ENCODE results near the gene GJA9.

GJA9 gene

GRCh38 chr1:38831731-38832369 is 49.5 kb downstream of the GJA9 start:
- DNase-seq (ENCODE audit: low read depth in 2 of 2), result no peak

- no peak for DNase-seq (ENCODE audit: low read depth in 2 of 2)
Observed at GRCh38 chr1:38829368-38829767, 52.0 kb downstream of the GJA9 start.

DNA sequence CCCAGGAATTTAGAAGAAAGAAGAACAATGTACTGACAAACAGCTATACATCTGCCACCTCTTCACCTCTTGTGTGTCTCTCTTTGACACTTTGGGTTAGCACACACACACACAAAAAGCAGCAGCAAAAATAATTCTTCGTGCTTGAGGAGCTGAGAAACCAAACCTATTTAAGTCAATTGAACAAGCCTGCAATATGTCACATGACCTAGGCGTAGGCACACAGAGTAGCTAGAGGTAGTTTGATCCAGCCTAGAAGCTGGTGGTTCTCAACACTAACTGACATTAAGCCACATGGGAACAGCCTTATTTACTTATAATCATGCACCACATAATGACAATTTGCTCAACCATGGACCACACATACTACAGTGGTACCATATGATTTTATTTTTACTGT is 54.1 kb downstream of the GJA9 start:
- no peak for DNase-seq (ENCODE audit: low read depth in 2 of 2)

DNA sequence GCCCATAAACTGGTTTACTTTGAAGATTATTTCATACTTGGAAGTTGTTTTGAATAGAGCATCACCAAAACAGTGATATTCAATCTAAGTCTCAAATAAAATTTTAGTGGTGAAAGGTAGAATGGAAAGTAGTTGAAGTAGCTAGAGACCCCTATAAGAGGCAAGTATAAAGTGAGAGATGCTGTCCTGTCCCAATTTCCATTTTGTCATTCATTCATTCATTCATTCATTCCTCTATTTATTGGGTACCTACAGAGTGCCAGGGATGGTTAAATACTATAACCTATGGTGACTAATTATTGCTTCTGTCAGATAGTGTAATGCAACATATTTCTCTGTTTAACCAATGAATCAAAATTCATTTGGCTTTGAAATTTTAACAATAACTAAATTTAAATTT is 54.5 kb downstream of the GJA9 start:
- DNase-seq (ENCODE audit: low read depth in 2 of 2), result no peak

DNA sequence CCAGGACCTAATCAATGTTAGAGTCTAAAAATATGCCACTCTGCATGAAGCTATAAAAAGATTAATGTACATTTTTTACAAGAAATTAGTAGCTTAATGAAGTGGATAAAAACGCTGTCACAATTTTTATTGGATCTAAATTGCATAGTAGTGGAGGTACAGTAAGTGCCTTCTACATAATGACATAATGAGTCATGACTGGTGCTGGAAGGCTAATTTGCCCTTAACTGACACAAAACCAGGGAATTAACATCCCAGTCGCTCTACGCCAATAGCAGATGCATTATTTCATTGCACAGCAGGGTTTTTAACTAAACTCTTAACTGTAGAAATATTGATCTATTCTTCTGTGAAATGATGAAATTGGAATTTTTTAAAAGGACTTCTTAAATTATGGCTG is 55.1 kb downstream of the GJA9 start:
- no peak for DNase-seq (ENCODE audit: low read depth in 2 of 2)

All from stimulated activated CD4-positive, alpha-beta T cell treated with anti-CD3 and anti-CD28 coated beads, Interleukin-15, amount 100 ng/mL, for 48 hours (primary cell).